Measurements from ENCODE around the gene GRID1. TPM values are rescaled to one million over a fixed set of nuclear protein-coding genes. Genes with fewer than 3 reads are reported as not detected.

The GRID1 gene
- total RNA-seq, 4 donors from 2014 or later: 17.2 to 28.1 (median 23.6) TPM

GRCh38 chr10:86064931-86065662, 301.5 kb downstream of the GRID1 start:
- TF ChIP-seq, protein P1, sequence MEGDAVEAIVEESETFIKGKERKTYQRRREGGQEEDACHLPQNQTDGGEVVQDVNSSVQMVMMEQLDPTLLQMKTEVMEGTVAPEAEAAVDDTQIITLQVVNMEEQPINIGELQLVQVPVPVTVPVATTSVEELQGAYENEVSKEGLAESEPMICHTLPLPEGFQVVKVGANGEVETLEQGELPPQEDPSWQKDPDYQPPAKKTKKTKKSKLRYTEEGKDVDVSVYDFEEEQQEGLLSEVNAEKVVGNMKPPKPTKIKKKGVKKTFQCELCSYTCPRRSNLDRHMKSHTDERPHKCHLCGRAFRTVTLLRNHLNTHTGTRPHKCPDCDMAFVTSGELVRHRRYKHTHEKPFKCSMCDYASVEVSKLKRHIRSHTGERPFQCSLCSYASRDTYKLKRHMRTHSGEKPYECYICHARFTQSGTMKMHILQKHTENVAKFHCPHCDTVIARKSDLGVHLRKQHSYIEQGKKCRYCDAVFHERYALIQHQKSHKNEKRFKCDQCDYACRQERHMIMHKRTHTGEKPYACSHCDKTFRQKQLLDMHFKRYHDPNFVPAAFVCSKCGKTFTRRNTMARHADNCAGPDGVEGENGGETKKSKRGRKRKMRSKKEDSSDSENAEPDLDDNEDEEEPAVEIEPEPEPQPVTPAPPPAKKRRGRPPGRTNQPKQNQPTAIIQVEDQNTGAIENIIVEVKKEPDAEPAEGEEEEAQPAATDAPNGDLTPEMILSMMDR (IDR thresholded peaks at IDR 0.05): no peak
- no peak for TF ChIP-seq POLR2A (IDR thresholded peaks at IDR 0.05)
- no peak overlapping the region for H3K4me3 ChIP-seq (replicated peaks in 1 of 3)
- no peaks in the 10 kb centered on the region for H3K36me3 ChIP-seq
- intact Hi-C loops (cut with DNase I): no loop called here
- H3K27me3 ChIP-seq: no peaks in the 10 kb centered on the region
- H3K9me3 ChIP-seq: no peaks in the 10 kb centered on the region
- no peaks in the 10 kb centered on the region for H3K4me1 ChIP-seq
- no peak for DNase-seq
- WGBS, 2 donors: 91 to 94% methylated on average over 5 of the region's 5 CpGs
- no peak overlapping the region for H3K27ac ChIP-seq

DNA sequence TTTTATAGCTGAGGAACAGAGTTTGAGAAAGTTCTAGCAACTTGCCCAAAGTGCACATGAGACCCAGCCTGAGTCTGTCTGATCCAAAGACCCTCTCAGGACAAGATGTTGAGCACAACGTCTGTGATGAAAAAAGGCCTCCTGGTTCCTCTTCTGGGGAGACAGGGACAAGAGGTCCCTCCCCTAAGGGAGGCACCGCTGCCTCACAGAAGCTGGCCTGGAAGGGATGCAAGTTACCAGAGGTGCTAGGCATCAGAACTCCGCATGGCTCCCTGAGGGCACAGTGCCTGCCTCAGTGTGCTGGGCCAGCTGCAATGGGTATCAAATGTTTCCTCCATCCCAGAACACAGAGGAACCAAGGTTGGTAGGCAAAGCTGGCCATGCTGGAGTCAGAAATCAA, 302.4 kb downstream of the GRID1 start:
- Histone ChIP-seq H3K4me3 (replicated peaks in 1 of 3) (no peak overlapping the region), H3K36me3 (no peaks in the 10 kb centered on the region), H3K4me1 (no peaks in the 10 kb centered on the region), H3K27ac (no peak overlapping the region), H3K9me3 (no peaks in the 10 kb centered on the region), H3K27me3 (no peaks in the 10 kb centered on the region)
- DNase-seq: no peak
- TF ChIP-seq, protein P1 (IDR thresholded peaks at IDR 0.05): no peak
- no peak for TF ChIP-seq POLR2A (IDR thresholded peaks at IDR 0.05)
- intact Hi-C loops (cut with DNase I): no loop called here
- WGBS, 2 donors: 58 to 85% methylated on average over 2 to 3 of the region's 3 CpGs

DNA sequence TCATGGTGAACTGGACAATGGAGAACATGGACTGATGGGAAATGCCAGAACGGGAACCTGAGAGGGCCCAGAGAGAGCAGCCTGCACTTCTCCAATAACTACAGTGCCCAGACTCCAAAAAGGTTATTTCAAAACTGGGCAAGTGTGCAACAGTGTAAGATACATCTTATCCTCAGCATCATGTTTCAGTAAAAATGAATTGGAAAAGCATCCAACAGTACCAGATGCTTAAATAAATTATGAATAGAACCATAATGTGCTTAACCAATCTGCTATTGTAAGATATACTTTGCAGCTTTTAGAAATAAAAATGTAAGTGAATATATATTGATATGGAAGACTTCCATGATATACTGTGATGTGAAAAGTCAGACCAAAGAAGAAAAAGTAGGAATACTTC, 303.3 kb downstream of the GRID1 start:
- H3K4me3 ChIP-seq (replicated peaks in 1 of 3): no peak overlapping the region
- TF ChIP-seq, protein P1 (IDR thresholded peaks at IDR 0.05): no peak
- no peak for TF ChIP-seq POLR2A (IDR thresholded peaks at IDR 0.05)
- no peak overlapping the region for H3K27ac ChIP-seq
- no peaks in the 10 kb centered on the region for H3K4me1 ChIP-seq
- H3K9me3 ChIP-seq: no peaks in the 10 kb centered on the region
- no peak for DNase-seq
- intact Hi-C loops (cut with DNase I): no loop called here
- H3K36me3 ChIP-seq: no peaks in the 10 kb centered on the region
- 66 to 72% methylated on average over 1 of the region's 1 CpG for WGBS, 2 donors
- H3K27me3 ChIP-seq: no peaks in the 10 kb centered on the region

- Histone ChIP-seq H3K4me3 (replicated peaks in 1 of 3) (no peak overlapping the region), H3K4me1 (no peaks in the 10 kb centered on the region), H3K36me3 (no peaks in the 10 kb centered on the region), H3K27ac (no peak overlapping the region), H3K9me3 (no peaks in the 10 kb centered on the region), H3K27me3 (no peaks in the 10 kb centered on the region)
- 89 to 90% methylated on average over 6 of the region's 6 CpGs for WGBS, 2 donors
- intact Hi-C loops (cut with DNase I): no loop called here
- DNase-seq: no peak
- TF ChIP-seq, protein P1 (IDR thresholded peaks at IDR 0.05): no peak
- TF ChIP-seq POLR2A (IDR thresholded peaks at IDR 0.05): no peak
Measured at GRCh38 chr10:86062647-86063145, 303.9 kb downstream of the GRID1 start.

- intact Hi-C loops (cut with DNase I): no loop called here
- no peaks in the 10 kb centered on the region for H3K4me1 ChIP-seq
- H3K9me3 ChIP-seq: no peaks in the 10 kb centered on the region
- no peak overlapping the region for H3K27ac ChIP-seq
- WGBS, 2 donors: 84 to 88% methylated on average over 8 of the region's 8 CpGs
- no peaks in the 10 kb centered on the region for H3K27me3 ChIP-seq
- H3K36me3 ChIP-seq: no peaks in the 10 kb centered on the region
- H3K4me3 ChIP-seq (replicated peaks in 1 of 3): no peak overlapping the region
- no peak for TF ChIP-seq POLR2A (IDR thresholded peaks at IDR 0.05)
- TF ChIP-seq, protein P1 (IDR thresholded peaks at IDR 0.05): no peak
- no peak for DNase-seq
Measured at GRCh38 chr10:86062198-86062550, 304.4 kb downstream of the GRID1 start.

Measured in thyroid gland (tissue), 4 donors.